H9 (cell line): ENCODE measurements around the gene NOX5. TPM values are rescaled to one million over a fixed set of nuclear protein-coding genes. Genes with fewer than 3 reads are reported as not detected.

ENCODE experiments used
- DNase-seq: peaks from one replicate; pipeline ENCODE4 v3.0.0-alpha.2; 2017
- H2AFZ ChIP-seq: one replicate; pipeline ENCODE4 v1.6.1; 2013; ENCODE audit warnings: mild to moderate bottlenecking, low read length, control low read depth, moderate library complexity
- H2AK5ac ChIP-seq: 2 replicates; pipeline ENCODE4 v1.6.1; 2013; ENCODE audit warnings: low read length, control low read depth, mixed read lengths; ENCODE audit not compliant: insufficient read length
- H2BK120ac ChIP-seq: one replicate; pipeline ENCODE4 v1.6.1; 2013; ENCODE audit warnings: low read depth, mild to moderate bottlenecking, low read length, control low read depth, inconsistent platforms; ENCODE audit not compliant: poor library complexity, severe bottlenecking
- H2BK12ac ChIP-seq: 2 replicates; pipeline ENCODE4 v1.6.1; 2013; ENCODE audit warnings: low read length, control low read depth, mixed read lengths, low read depth; ENCODE audit not compliant: insufficient read length
- H2BK15ac ChIP-seq: 2 replicates; pipeline ENCODE4 v1.6.1; 2013; ENCODE audit warnings: low read depth, low read length, control low read depth
- H2BK20ac ChIP-seq: one replicate; pipeline ENCODE4 v1.6.1; 2013; ENCODE audit warnings: low read depth, mild to moderate bottlenecking, low read length, control low read depth, inconsistent platforms; ENCODE audit not compliant: poor library complexity, severe bottlenecking
- H2BK5ac ChIP-seq: 2 replicates; pipeline ENCODE4 v1.6.1; 2013; ENCODE audit warnings: low read length, control low read depth, mixed read lengths; ENCODE audit not compliant: insufficient read length
- H3K14ac ChIP-seq: 2 replicates; pipeline ENCODE4 v1.6.1; 2013; ENCODE audit warnings: low read length, control low read depth; ENCODE audit not compliant: insufficient read depth
- H3K18ac ChIP-seq: 2 replicates; pipeline ENCODE4 v1.6.1; 2013; ENCODE audit warnings: low read depth, mild to moderate bottlenecking, mixed read lengths, low read length, control low read depth; ENCODE audit not compliant: insufficient read length
- H3K23ac ChIP-seq: 2 replicates; pipeline ENCODE4 v1.6.1; 2013; ENCODE audit warnings: low read length, control low read depth, mixed read lengths, low read depth; ENCODE audit not compliant: insufficient read length
- H3K23me2 ChIP-seq: 2 replicates; pipeline ENCODE4 v1.6.1; 2013; ENCODE audit warnings: low read depth, mild to moderate bottlenecking, mixed read lengths, low read length, control low read depth; ENCODE audit not compliant: insufficient read length, poor library complexity, severe bottlenecking
- H3K27ac ChIP-seq: 2 replicates; pipeline ENCODE4 v1.5.1; 2013; ENCODE audit warnings: low read length, control low read depth, mixed read lengths, low read depth; ENCODE audit not compliant: insufficient read length
- H3K27me3 ChIP-seq: 2 replicates; pipeline ENCODE4 v1.6.1; 2013; ENCODE audit warnings: low read length, control low read depth, inconsistent platforms; ENCODE audit not compliant: insufficient read depth
- H3K4ac ChIP-seq: 2 replicates; pipeline ENCODE4 v1.6.1; 2013; ENCODE audit warnings: low read depth, mild to moderate bottlenecking, control low read depth, inconsistent platforms, low read length, moderate library complexity
- H3K4me1 ChIP-seq: 2 replicates; pipeline ENCODE4 v1.6.1; 2013; ENCODE audit warnings: low read length, control low read depth, inconsistent platforms; ENCODE audit not compliant: insufficient read depth
- H3K4me2 ChIP-seq: 2 replicates; pipeline ENCODE4 v1.6.1; 2013; ENCODE audit warnings: low read length, control low read depth, mixed read lengths; ENCODE audit not compliant: insufficient read length, insufficient read depth
- H3K56ac ChIP-seq: 2 replicates; pipeline ENCODE4 v1.6.1; 2013; ENCODE audit warnings: low read depth, mild to moderate bottlenecking, mixed read lengths, low read length, control low read depth; ENCODE audit not compliant: insufficient read length
- H3K79me1 ChIP-seq: 2 replicates; pipeline ENCODE4 v1.6.1; 2013; ENCODE audit warnings: low read depth, mild to moderate bottlenecking, moderate library complexity, low read length, control low read depth, inconsistent platforms; ENCODE audit not compliant: insufficient read depth, poor library complexity, severe bottlenecking
- H3K79me2 ChIP-seq: 2 replicates; pipeline ENCODE4 v1.6.1; 2013; ENCODE audit warnings: low read length, control low read depth, inconsistent platforms; ENCODE audit not compliant: insufficient read depth
- H3K9ac ChIP-seq: 2 replicates; pipeline ENCODE4 v1.6.1; 2013; ENCODE audit warnings: low read length, control low read depth, mixed read lengths; ENCODE audit not compliant: insufficient read length; ENCODE audit errors: extremely low read depth
- H3K9me3 ChIP-seq: one replicate; pipeline ENCODE4 v1.6.1; 2013; ENCODE audit warnings: low read depth, low read length, inconsistent platforms; ENCODE audit not compliant: control insufficient read depth
- H3T11ph ChIP-seq: one replicate; pipeline ENCODE4 v1.6.1; 2013; ENCODE audit warnings: mild to moderate bottlenecking, low read length, control low read depth, inconsistent platforms
- H4K20me1 ChIP-seq: one replicate; pipeline ENCODE4 v1.6.1; 2013; ENCODE audit not compliant: control insufficient read depth, insufficient read length, insufficient read depth
- H4K5ac ChIP-seq: 2 replicates; pipeline ENCODE4 v1.6.1; 2013; ENCODE audit warnings: low read depth, mild to moderate bottlenecking, mixed read lengths, low read length, control low read depth; ENCODE audit not compliant: insufficient read length
- H4K8ac ChIP-seq: replicated peaks from 2 replicates; pipeline ENCODE4 v1.6.1; 2013; ENCODE audit warnings: low read length, control low read depth, mixed read lengths, low read depth; ENCODE audit not compliant: insufficient read length
- H4K91ac ChIP-seq: 2 replicates; pipeline ENCODE4 v1.6.1; 2013; ENCODE audit warnings: low read depth, mild to moderate bottlenecking, moderate library complexity, mixed read lengths, low read length, control low read depth; ENCODE audit not compliant: insufficient read length
- H3K27ac Mint-ChIP-seq, 3 experiments: 2 replicates in 2 of 3; 3 replicates in 1 of 3; pipeline ENCODE4 v1.8.0; 2020 to 2021; ENCODE audit warnings: mixed read lengths in 3 of 3, mild to moderate bottlenecking in 1 of 3, moderate library complexity in 1 of 3
- H3K27me3 Mint-ChIP-seq: 2 replicates; pipeline ENCODE4 v1.8.0; 2021; ENCODE audit warnings: low read depth, mild to moderate bottlenecking, moderate library complexity, mixed read lengths
- H3K36me3 Mint-ChIP-seq, 3 experiments: 2 replicates in 2 of 3; 3 replicates in 1 of 3; pipeline ENCODE4 v1.8.0; 2020 to 2021; ENCODE audit warnings: low read depth in 3 of 3, mixed read lengths in 3 of 3; ENCODE audit not compliant: insufficient read depth in 1 of 3
- H3K4me1 Mint-ChIP-seq, 2 experiments: 2 replicates each; pipeline ENCODE4 v1.8.0; 2020; ENCODE audit warnings: mixed read lengths in 2 of 2
- H3K4me3 Mint-ChIP-seq, 2 experiments: 2 replicates in 1 of 2; 3 replicates in 1 of 2; pipeline ENCODE4 v1.8.0; 2020 to 2021; ENCODE audit warnings: mild to moderate bottlenecking in 2 of 2, mixed read lengths in 2 of 2, moderate library complexity in 1 of 2
- H3K9me3 Mint-ChIP-seq, 2 experiments: 2 replicates in 1 of 2; 3 replicates in 1 of 2; pipeline ENCODE4 v1.8.0; 2020; ENCODE audit warnings: mild to moderate bottlenecking in 2 of 2, mixed read lengths in 2 of 2, moderate library complexity in 1 of 2
- WGBS: extraction: QIAGEN DNeasy Blood & Tissue Kit; methylation state at CpG from one replicate; pipeline ENCODE4 v1.1.7; 2013; ENCODE audit warnings: missing lambda C conversion rate, low lambda C conversion rate, mixed read lengths; ENCODE audit not compliant: insufficient read length; ENCODE audit errors: extremely low coverage; 5-methylcytosine and 5-hydroxymethylcytosine counted together
- total RNA-seq: library from RNA; stranded (reverse); gene quantifications from 2 replicates; pipeline ENCODE4 v1.2.1, GENCODE V29; 2021
- TF ChIP-seq, protein P1 (sequence below): fragments of 200-600 bp; sonication (generic); conservative IDR thresholded peaks from 3 replicates; pipeline ENCODE4 v1.8.0; 2021; ENCODE audit warnings: antibody characterized with exemption, mild to moderate bottlenecking

Gene NOX5
- total RNA-seq, 1 experiment from 2014 or later: 0.04 TPM

DNA sequence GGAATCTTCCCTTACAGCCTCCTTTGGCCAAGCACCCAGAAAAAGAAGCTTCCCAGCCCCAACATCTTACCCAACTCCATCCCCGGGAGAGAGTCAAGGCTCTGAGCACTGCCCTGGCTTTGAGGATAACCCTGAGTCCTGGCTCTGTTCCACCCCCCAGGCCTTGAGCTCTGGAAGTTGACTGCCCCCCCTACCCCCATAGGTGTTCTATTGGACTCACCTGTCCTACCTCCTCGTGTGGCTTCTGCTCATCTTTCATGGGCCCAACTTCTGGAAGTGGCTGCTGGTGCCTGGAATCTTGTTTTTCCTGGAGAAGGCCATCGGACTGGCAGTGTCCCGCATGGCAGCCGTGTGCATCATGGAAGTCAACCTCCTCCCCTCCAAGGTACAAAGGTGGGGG is 22.3 kb downstream of the NOX5 start:
- no peak overlapping the region for H3K27ac Mint-ChIP-seq
- no CpG with 5 or more reads among the region's 5 CpGs for whole genome bisulfite sequencing

More for the DNA sequence above, 22.3 kb downstream of the NOX5 start:
- Histone ChIP-seq H2AFZ (no peak overlapping the region), H3K14ac (no peak overlapping the region), H3K56ac (no peak overlapping the region), H2BK5ac (no peak overlapping the region), H4K8ac (no peak overlapping the region), H4K5ac (no peak overlapping the region), H3K4me1 (no peaks in the 10 kb centered on the region), H2BK15ac (no peak overlapping the region), H3K79me1 (no peaks in the 10 kb centered on the region), H3K27ac (no peak overlapping the region), H2BK20ac (no peak overlapping the region), H3T11ph (no peak overlapping the region), H3K79me2 (no peaks in the 10 kb centered on the region), H2BK120ac (no peak overlapping the region), H4K91ac (no peak overlapping the region), H3K23me2 (no peaks in the 10 kb centered on the region), H2AK5ac (no peak overlapping the region), H3K23ac (no peak overlapping the region), H4K20me1 (no peaks in the 10 kb centered on the region), H3K9ac (no peak overlapping the region), H3K18ac (no peak overlapping the region), H3K4me2 (no peak overlapping the region), H3K9me3 (no peaks in the 10 kb centered on the region), H3K4ac (no peak overlapping the region), H2BK12ac (no peak overlapping the region), H3K27me3 (no peaks in the 10 kb centered on the region; the same call in 1 of the 2 replicates)
- no peaks in the 10 kb centered on the region for H3K9me3 Mint-ChIP-seq
- no peak overlapping the region for H3K4me3 Mint-ChIP-seq
- DNase-seq: no peak
- TF ChIP-seq, protein P1, sequence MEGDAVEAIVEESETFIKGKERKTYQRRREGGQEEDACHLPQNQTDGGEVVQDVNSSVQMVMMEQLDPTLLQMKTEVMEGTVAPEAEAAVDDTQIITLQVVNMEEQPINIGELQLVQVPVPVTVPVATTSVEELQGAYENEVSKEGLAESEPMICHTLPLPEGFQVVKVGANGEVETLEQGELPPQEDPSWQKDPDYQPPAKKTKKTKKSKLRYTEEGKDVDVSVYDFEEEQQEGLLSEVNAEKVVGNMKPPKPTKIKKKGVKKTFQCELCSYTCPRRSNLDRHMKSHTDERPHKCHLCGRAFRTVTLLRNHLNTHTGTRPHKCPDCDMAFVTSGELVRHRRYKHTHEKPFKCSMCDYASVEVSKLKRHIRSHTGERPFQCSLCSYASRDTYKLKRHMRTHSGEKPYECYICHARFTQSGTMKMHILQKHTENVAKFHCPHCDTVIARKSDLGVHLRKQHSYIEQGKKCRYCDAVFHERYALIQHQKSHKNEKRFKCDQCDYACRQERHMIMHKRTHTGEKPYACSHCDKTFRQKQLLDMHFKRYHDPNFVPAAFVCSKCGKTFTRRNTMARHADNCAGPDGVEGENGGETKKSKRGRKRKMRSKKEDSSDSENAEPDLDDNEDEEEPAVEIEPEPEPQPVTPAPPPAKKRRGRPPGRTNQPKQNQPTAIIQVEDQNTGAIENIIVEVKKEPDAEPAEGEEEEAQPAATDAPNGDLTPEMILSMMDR: no peak
- H3K27me3 Mint-ChIP-seq: peaks cover 32% of the 10 kb centered on the region
- peaks cover 2 to 3% of the 10 kb centered on the region in 2 experiments; a peak in 1 of 4 replicates for H3K4me1 Mint-ChIP-seq
- peaks cover 0 to 2% (median 0%) of the 10 kb centered on the region in 3 experiments; a peak in 1 of 7 replicates for H3K36me3 Mint-ChIP-seq
